NCI-H774 (cell line): ENCODE measurements around the gene FAM9C.
"Not testable (repeated sequence)": the region's sequence is repeated elsewhere in the genome, so short reads cannot be mapped to it uniquely, and the experiment has no call there.

Experiments used
- DNase-seq: peaks from one replicate; lab custom pipeline; 2025; lab: John Stamatoyannopoulos, UW

FAM9C gene

GRCh38 chrX:13043138-13043537, 1.3 kb downstream of the FAM9C start:
- no peak for DNase-seq

GRCh38 chrX:13036896-13037295, 7.5 kb downstream of the FAM9C start:
- no peak for DNase-seq

GRCh38 chrX:13033193-13033592, 11.2 kb downstream of the FAM9C start:
- no peak for DNase-seq

GRCh38 chrX:13029887-13030771, 14.3 kb downstream of the FAM9C start:
- DNase-seq, result no peak

GRCh38 chrX:13029637-13029886, 14.9 kb downstream of the FAM9C start:
- DNase-seq, result no peak

GRCh38 chrX:13028871-13029636, 15.4 kb downstream of the FAM9C start:
- DNase-seq, result no peak

- no peak for DNase-seq
These were observed 17.4 kb downstream of the FAM9C start for GRCh38 chrX:13026877-13027652.

GRCh38 chrX:13024986-13025385, 19.4 kb downstream of the FAM9C start:
- no peak for DNase-seq

GRCh38 chrX:13023979-13024378, 20.4 kb downstream of the FAM9C start:
- DNase-seq, result no peak

GRCh38 chrX:13023567-13023966, 20.9 kb downstream of the FAM9C start:
- DNase-seq, result no peak

- no peak for DNase-seq
These were observed 21.5 kb downstream of the FAM9C start for GRCh38 chrX:13022926-13023325.

- DNase-seq, result not testable (repeated sequence)
These were observed 27.7 kb downstream of the FAM9C start for GRCh38 chrX:13016731-13017130.

- DNase-seq, result no peak
These were observed 28.7 kb downstream of the FAM9C start for GRCh38 chrX:13015536-13016236.

GRCh38 chrX:13014111-13015096, 30.0 kb downstream of the FAM9C start:
- DNase-seq, result no peak

GRCh38 chrX:13013363-13014110, 30.9 kb downstream of the FAM9C start:
- no peak for DNase-seq

- no peak for DNase-seq
These were observed 33.9 kb downstream of the FAM9C start for GRCh38 chrX:13010546-13010945.

GRCh38 chrX:13009844-13010243, 34.6 kb downstream of the FAM9C start:
- DNase-seq, result no peak

- no peak for DNase-seq
These were observed 35.1 kb downstream of the FAM9C start for GRCh38 chrX:13009273-13009672.

GRCh38 chrX:13008851-13009250, 35.6 kb downstream of the FAM9C start:
- no peak for DNase-seq

- DNase-seq, result no peak
These were observed 36.3 kb downstream of the FAM9C start for GRCh38 chrX:13008189-13008533.
